ENCODE measurements around the gene LECT2.

- TF ChIP-seq CTCF (IDR thresholded peaks at IDR 0.05) (no peak), POLR2A (IDR thresholded peaks at IDR 0.05) (no peak)
Observed at GRCh38 chr5:135944564-135944963, 10.2 kb downstream of the LECT2 start.
